ENCODE measurements around the gene PACS2. TPM values are rescaled to one million over a fixed set of nuclear protein-coding genes. Genes with fewer than 3 reads are reported as not detected.

The PACS2 gene
- total and polyA plus RNA-seq, 2 of the 8 experiments (the other 6 are each of a cell fraction or from before 2014, with no cell fraction given), result 38.0 to 62.8 TPM

GRCh38 chr14:105349992-105350391 lies 35.4 kb downstream of the PACS2 start:
- H3K27ac ChIP-seq (ENCODE audit: low read depth, low read length), result no peak overlapping the region
- peaks cover 4 to 25% of the 10 kb centered on the region in 2 experiments for H4K20me1 ChIP-seq (replicated peaks in 1 of 2; ENCODE audit: control insufficient read depth in 1 of 2, insufficient read depth in 2 of 2, low read length in 2 of 2)
- peaks cover 0 to 13% of the 10 kb centered on the region in 2 experiments; a peak in 2 of 4 replicates for H3K79me2 ChIP-seq (ENCODE audit: control insufficient read depth in 1 of 2, insufficient read depth in 2 of 2, low read length in 2 of 2)
- H4K91ac ChIP-seq (replicated peaks; ENCODE audit: insufficient read length, low read length), result no peak overlapping the region
- H3K36me3 ChIP-seq (ENCODE audit: control insufficient read depth in 2 of 4, insufficient read depth in 4 of 4, low read length in 3 of 4), result no peaks in the 10 kb centered on the region
- no peak overlapping the region for H3K18ac ChIP-seq (ENCODE audit: extremely low read depth, low read length)
- no peaks in the 10 kb centered on the region for H3K23me2 ChIP-seq (ENCODE audit: low read depth, low read length)
- H3K4me3 ChIP-seq (ENCODE audit: extremely low read depth in 1 of 4, insufficient read depth in 2 of 4, low read depth in 3 of 4, low read length in 4 of 4), result no peak overlapping the region
- H4K8ac ChIP-seq (ENCODE audit: extremely low read depth, insufficient read depth, low read length), result no peak overlapping the region
- no peak overlapping the region for H2AK5ac ChIP-seq (ENCODE audit: low read depth, low read length)
- H4K5ac ChIP-seq (ENCODE audit: insufficient read length, low read depth, low read length), result no peak overlapping the region
- H2BK12ac ChIP-seq (ENCODE audit: low read depth, low read length), result no peak overlapping the region
- no peak overlapping the region for H2BK5ac ChIP-seq (ENCODE audit: low read depth, low read length)
- H3K14ac ChIP-seq (ENCODE audit: insufficient read length), result no peak overlapping the region
- H3K9me3 ChIP-seq (ENCODE audit: insufficient read depth in 2 of 2, low read depth in 1 of 2, low read length in 1 of 2), result peaks cover 0 to 2% of the 10 kb centered on the region in 2 experiments; a peak in 1 of 4 replicates
- no peak overlapping the region for H2BK20ac ChIP-seq (ENCODE audit: low read length)
- no peak for DNase-seq (ENCODE audit: low read depth in 1 of 2, low spot score in 2 of 2)
- H3K56ac ChIP-seq (replicated peaks; ENCODE audit: insufficient read length, low read depth, low read length), result no peak overlapping the region
- H3K9ac ChIP-seq (replicated peaks in 1 of 4; ENCODE audit: extremely low read depth in 1 of 4, low read depth in 3 of 4, low read length in 3 of 4), result no peak overlapping the region
- H3K4me1 ChIP-seq (replicated peaks in 1 of 4; ENCODE audit: control insufficient read depth in 3 of 4, insufficient read depth in 4 of 4, low read length in 3 of 4), result peaks cover 0 to 4% (median 2%) of the 10 kb centered on the region in 4 experiments; a peak in 2 of 7 replicates
- H3K27me3 ChIP-seq (replicated peaks in 1 of 4; ENCODE audit: control insufficient read depth in 3 of 4, extremely low read depth in 1 of 4, insufficient read depth in 3 of 4, low read length in 3 of 4), result no peaks in the 10 kb centered on the region
- no peak overlapping the region for H2BK120ac ChIP-seq (replicated peaks; ENCODE audit: low read depth, low read length)
- 90% methylated on average over 11 of the region's 11 CpGs; no CpG with 5 or more reads in 1 of the 2 experiments for WGBS, 2 experiments (ENCODE audit: extremely low coverage in 1 of 2, insufficient coverage in 1 of 2, insufficient read length in 1 of 2, insufficient replicate concordance in 2 of 2, low coverage in 1 of 2, low lambda C conversion rate in 2 of 2, missing lambda C conversion rate in 1 of 2)
- CTCF ChIA-PET (ENCODE audit: partially characterized antibody), result interaction anchor here (0.6 to 3.6 kb wide), 10 partner anchors 8 to 147 kb away, joined by 3 to 27 read pairs (median 6); no protein-coding TSS in a partner anchor
- H3K23ac ChIP-seq (ENCODE audit: insufficient read length), result no peak overlapping the region
- H2AFZ ChIP-seq (ENCODE audit: low read length), result no peak overlapping the region
- POLR2A ChIA-PET (ENCODE audit: partially characterized antibody), result no interaction called here
- no peak overlapping the region for H2BK15ac ChIP-seq (ENCODE audit: low read length)
- no peak overlapping the region for H3K4ac ChIP-seq (replicated peaks; ENCODE audit: insufficient read length, low read depth, low read length)
- peaks cover 4% of the 10 kb centered on the region; the same call in 1 of the 2 replicates for H3K79me1 ChIP-seq (ENCODE audit: low read depth, low read length)
- FAIRE-seq, result no peak
- H3K4me2 ChIP-seq (ENCODE audit: insufficient read depth in 1 of 2, low read depth in 2 of 2, low read length in 2 of 2), result no peak overlapping the region
- TF ChIP-seq, protein P1, sequence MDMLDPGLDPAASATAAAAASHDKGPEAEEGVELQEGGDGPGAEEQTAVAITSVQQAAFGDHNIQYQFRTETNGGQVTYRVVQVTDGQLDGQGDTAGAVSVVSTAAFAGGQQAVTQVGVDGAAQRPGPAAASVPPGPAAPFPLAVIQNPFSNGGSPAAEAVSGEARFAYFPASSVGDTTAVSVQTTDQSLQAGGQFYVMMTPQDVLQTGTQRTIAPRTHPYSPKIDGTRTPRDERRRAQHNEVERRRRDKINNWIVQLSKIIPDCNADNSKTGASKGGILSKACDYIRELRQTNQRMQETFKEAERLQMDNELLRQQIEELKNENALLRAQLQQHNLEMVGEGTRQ (IDR thresholded peaks at IDR 0.05; ENCODE audit: low read length), result no peak
- TF ChIP-seq TAF1 (IDR thresholded peaks at IDR 0.05; ENCODE audit: low read depth, low read length), result no peak
- TF ChIP-seq SP2 (IDR thresholded peaks at IDR 0.05; ENCODE audit: low read length), result no peak
- TF ChIP-seq CHD2 (IDR thresholded peaks at IDR 0.05; ENCODE audit: low read length), result no peak
- TF ChIP-seq TEAD4 (IDR thresholded peaks at IDR 0.05; ENCODE audit: low read depth, low read length), result no peak
- TF ChIP-seq ZNF274 (IDR thresholded peaks at IDR 0.05; ENCODE audit: borderline replicate concordance, extremely low read depth, low read length), result no peak
- no peak for TF ChIP-seq RFX5 (IDR thresholded peaks at IDR 0.05; ENCODE audit: borderline replicate concordance, low read depth, low read length)
- TF ChIP-seq, protein P2, sequence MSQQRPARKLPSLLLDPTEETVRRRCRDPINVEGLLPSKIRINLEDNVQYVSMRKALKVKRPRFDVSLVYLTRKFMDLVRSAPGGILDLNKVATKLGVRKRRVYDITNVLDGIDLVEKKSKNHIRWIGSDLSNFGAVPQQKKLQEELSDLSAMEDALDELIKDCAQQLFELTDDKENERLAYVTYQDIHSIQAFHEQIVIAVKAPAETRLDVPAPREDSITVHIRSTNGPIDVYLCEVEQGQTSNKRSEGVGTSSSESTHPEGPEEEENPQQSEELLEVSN (IDR thresholded peaks at IDR 0.05), result no peak
- TF ChIP-seq KDM4A (IDR thresholded peaks at IDR 0.05; ENCODE audit: low read depth, low read length, severe bottlenecking), result no peak
- no peak for TF ChIP-seq CTBP2 (IDR thresholded peaks at IDR 0.05; ENCODE audit: borderline replicate concordance, insufficient read depth, insufficient read length, low read length)
- no peak for TF ChIP-seq NANOG (IDR thresholded peaks at IDR 0.05; ENCODE audit: insufficient read depth, low read depth, low read length, poor library complexity, severe bottlenecking)
- TF ChIP-seq PHF8 (conservative IDR thresholded peaks at IDR 0.05; ENCODE audit: low read depth, low read length), result no peak

Measured in H1 (cell line).